Medulla oblongata (tissue), 1 donor: ENCODE measurements around the gene MFNG.

Source experiments
- DNase-seq: peaks from one replicate; pipeline ENCODE4 v3.0.0-alpha.2; 2015; ENCODE audit errors: extremely low spot score

MFNG gene

DNA sequence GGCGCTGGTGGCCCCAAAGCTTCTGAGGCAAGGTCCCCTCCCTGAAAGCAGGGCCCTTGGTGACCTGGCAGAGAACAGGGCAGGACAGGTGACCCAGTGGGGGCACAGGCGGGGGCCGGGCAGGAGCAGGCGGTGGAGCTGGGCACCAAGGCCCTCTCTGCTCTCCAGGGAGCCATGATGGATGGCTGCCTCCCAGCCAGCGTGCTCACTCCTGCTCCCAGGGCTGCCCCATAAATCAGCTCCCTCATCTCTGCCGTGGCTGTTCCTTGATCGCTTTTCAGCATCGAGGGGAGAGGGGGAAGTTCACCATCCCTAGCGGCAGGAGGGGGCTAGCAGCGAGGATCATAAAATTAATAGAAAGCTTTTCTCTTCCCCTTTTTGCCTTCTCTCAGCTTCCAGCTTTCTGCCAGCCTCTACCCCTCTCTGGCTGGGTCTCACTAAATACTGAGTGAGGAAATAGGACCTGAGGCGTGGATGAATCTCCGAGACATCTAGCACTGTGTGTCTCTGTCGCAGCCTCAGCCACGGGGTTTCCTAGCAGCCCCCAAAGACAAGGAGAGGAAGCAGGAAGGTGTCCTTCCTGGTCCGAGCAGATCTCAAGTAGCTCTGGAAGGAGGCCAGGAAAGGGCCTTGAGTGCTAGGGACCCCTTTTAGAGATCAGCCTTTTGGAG, 36.7 kb downstream of the MFNG start:
- no peak for DNase-seq

DNA sequence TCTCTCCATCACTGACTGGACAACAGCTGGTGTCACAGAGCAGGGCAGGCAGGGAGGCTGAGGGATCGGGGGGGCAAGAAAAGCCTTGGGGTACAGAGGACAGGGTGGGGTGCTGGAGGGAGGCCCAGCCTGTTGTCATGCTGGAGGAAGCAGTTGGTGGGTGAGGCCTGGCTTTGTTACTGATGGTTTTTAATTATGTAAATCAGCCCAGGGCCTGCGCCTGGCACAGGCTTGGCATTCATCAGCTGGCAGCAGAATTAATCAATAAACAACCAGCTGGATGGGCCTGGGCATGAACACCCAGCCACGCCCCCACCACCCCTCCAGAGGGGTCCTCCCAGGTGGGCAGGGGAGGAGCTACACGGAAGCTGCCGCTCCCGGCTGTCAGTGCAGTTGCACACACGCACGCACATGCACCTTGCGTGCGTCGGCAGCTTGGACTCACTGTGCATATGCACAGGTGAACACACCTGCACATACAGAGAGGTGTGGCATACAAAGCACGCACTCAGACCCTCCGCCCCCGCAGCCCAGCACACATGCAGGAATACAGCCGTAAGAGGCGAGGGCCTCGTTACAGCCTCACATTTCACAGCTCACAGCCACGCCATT, 37.6 kb downstream of the MFNG start:
- peak; percentile 4 for DNase-seq

DNA sequence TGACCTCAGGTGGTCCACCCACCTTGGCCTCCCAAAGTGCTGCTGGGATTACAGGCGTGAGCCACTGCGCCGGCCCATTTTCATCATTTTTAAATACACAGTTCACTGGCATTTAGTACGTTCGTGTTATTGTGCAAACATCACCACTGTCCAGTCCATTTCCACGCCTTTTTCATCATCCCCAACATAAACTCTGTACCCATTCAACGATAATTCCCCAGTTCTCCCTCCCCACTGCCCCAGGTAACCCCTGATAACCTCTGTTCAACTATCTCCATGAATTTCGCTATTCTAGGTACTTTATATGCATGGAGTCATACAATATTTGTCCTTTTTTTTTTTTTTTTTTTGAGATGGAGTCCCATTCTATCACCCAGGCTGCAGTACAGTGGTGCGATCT, 40.7 kb downstream of the MFNG start:
- no peak for DNase-seq

DNA sequence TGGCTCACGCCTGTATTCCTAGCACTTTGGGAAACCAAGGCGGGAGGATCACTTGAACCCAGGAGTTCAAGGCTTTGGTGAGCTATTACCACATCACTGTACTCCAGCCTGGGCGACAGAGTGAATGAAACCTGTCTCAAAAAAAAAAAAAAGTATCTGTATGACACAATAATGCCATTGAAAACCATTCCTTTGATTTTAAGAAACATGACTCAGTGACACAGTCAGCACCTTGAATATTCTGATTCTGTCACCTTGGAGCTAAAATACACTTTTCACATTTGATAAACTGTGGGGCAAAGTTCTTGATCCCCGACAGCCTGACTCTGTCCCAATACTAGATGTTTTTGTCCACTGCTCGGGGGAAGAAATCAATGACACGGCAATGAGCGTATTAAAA, 42.2 kb downstream of the MFNG start:
- DNase-seq: no peak

DNA sequence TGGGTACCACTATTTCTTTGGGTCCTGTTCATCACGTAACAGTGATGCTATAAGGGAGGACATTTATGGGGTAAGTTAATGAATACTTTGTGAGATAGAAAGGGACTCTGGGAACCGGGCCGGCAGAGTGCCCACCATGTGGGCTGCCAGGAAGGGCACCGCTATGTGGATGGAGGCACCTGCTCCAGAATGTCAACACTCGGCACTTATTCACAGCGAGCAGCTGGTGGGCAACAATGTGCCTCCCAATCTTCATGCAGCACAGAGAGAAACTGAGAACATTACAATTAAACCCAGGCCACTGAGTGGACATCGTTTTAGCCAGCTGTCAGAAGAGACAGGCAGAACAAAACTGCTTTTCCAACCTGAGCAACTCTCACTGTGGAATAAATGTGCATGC, 43.1 kb downstream of the MFNG start:
- DNase-seq: no peak

DNA sequence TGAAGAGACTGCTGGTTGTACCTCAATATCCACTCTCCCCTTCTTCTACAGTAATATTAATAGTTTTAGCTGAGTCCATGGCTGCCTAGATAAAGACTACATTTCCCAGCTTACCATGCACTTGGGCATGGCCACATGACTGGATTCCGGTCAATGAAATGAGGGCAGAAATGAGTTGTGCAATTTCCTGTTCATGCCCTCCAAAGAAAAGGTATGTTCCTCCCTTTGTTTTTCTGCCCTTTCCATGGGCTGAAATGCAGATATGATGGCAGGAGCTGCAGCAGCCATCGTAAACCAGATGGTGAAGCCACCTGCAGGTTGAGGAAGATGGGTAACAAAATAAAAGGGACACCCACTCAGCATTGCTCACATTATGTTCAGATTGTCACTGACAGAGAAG, 43.6 kb downstream of the MFNG start:
- no peak for DNase-seq

DNA sequence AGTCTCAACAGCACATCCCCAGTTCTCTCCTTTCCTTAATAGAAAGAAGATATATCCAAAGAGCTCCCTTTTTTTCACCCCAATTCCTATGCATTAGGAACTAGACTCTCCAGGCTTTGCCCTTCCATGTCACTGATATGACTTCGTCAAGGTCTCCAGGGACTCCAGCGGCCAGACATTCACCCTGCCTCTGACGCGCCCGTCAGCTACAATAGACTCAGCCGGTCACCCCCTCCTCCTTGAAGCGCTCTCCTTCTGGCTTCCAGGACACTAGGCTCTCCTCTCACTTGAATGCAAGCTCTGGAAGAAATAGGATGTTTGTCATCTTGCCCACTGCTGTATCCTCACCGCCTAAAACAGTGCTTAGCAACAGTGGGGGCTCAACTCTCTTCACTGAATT, 44.0 kb downstream of the MFNG start:
- no peak for DNase-seq

DNA sequence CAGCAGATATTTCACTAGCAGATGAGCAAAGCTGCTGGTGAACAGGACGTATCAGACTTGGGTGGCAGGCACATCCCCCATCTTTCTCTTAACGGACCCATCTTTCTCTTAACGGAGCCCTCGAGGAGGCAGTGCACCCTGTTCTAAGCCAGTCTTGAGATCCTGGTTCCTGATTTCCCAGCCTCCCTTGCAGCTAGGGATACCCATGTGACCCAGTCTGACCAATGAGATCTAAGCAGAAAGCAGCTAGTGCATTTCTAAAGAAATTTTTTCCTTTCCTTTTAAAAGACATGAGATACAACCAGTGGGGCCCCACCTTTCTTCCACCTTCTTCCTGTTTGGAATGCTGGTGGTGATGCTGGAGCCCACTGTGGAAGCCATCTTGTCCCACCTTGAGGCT, 45.3 kb downstream of the MFNG start:
- no peak for DNase-seq

DNA sequence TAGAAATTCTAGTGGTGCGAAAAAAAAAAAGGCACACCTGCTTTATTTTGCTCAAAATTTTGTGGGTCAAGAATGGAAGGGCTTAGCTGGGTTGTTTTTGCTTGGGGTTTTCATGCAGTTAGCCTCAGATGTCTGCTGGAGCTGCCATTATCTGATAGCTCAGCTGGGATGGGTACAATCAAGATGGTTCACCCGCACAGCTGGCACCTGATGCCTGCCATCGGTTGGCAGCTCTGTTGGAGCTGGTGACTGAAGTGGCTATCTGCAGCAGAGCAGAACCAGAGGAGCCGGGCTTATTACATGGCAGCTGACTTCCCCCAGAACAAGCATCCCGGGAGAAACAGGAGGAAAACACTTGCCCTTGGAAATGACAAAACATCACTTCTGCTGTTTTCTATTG, 46.8 kb downstream of the MFNG start:
- DNase-seq: no peak

DNA sequence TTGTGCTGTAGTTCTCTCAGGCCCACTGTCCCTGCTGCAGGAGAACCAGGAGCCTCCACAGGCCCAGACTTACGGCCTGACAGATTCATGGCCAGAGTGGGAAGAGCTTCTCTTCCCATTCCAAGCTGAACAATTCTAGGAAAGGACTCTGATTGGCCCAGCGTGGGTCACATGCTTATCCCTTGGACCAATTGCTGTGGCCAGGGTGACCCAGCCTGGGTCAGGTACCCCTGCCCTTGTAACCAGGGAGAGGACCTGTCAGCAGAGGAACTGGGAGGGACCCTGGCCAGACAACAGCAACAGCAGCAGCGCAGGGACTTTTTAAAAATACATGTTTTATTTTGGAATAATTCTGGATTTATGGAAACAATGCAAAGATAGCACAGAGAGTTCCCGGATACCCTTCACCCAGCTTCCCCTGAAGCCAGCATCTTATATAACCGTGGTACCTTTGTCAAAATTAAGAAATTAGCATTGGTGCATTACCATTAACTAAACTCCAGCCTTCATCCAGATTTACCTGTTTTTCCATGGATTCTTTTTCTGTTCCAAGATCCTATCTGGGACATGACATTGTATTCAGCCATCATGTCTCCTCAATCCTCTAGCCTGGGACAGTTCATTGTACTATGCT, 50.1 kb downstream of the MFNG start:
- no peak for DNase-seq

DNA sequence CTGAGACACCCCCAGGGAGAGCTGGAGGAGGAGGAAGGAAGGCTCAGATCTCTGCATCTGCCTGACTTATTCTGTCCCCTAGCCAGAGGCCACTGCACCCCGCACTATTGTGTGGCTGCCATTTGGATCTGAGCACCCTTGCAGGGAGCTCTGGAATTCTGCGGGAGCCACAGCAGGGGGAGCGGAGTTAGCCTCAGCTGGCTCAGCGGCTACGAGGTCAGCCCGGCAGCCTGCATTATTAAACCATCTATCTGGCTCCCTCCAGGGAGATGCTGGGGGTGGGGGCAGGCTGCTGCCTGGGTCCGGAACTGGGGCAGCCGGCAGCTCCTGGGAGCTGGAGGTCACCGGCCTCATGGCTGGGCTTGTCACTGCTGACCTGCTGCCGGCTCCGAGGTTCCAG, 52.4 kb downstream of the MFNG start:
- DNase-seq: no peak

DNA sequence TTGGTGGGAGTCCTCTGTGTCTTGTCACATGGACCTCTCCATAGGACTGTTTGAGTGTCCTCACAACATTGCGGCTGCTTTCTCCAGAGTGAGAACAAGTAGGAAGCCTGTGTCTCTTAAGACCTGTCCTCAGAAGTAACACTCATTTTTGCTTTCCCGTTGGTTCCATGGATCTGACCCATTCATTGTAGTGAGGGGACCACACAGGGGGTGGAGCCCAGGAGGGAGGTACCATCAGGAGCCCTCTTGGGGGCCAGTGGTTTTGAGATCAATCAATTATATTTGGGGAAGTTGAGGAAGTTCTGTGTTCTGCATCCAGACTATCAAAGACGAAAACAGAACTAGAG, 53.5 kb downstream of the MFNG start:
- no peak for DNase-seq

DNA sequence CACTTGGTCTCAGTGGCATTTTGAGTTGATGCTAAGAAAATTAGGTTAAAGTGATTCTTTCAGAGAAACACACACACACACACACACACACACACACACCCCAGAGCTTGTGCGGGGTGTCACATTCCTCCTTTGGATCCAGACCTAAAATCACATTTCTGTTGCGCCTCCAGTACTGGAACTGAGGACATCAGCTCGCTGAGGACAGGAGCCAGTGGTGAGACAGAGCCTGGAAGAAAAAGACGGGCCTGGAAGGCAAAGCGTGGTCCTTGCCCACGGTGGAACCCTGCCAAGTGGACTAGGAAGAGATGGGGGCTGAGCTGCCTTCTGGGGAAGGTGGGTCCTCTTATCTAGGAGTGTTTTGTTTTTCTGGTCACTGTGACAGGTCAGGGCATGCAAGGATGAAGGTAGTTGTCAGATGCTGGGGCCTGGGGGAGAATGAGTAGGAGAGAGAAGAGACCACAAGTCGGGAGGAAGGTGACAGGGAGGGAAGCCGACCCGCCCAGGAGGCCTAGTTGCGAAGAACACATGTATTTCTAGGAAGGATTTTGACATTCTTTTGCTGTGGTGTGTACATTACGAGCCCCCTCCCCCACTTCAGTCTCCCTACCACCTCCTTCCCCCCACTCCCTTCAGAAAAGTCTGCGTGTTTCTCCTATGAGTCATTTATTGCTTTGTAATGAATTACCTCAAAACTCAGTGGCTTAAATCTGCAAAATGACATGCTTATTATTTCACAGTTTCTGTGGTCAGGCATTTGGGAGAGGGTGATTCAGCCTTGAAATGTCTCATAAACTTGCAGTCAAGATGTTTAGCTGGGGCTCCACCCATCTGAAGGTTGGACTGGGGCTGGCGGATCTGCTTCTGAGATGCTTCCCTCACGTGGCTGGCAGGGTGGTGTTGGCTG, 54.1 kb downstream of the MFNG start:
- DNase-seq: no peak

DNA sequence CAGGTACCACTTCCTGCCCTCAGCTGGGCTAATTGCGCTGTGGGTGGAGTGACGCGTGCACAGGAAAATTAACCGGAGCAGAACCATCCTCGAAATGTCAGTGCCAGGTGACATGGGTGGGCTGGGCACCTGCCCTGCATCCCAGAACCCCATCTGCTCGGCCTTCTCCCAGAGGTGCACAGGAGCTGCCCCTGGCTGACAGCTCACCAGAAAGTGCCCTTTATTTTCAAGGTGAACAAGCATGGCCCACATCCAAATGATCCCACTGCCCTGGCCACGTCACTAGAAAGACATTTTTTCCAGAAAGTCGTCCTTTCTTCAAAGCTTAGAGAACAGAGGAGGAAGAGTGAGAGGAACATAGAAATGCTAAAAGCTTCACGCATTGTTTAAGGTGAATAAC, 54.8 kb downstream of the MFNG start:
- no peak for DNase-seq

DNA sequence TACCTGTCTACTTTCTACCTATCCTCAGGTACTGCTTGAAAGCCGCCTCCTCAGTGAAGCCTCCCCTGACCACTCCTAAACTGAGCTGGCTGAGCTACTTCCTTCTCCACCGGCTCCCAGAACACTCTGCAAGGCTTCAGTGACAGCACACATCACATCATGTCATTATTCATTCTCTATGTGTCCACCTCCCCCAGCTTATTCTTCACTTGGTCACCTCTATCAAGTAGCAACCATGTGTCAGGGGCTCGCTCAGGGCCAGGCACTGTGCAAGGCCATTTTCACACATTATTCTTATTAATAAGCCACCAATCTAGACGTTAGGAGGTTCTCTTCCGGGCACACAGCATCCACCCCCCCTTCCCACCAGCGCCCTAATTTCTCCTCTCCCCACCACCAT, 55.2 kb downstream of the MFNG start:
- DNase-seq: no peak

DNA sequence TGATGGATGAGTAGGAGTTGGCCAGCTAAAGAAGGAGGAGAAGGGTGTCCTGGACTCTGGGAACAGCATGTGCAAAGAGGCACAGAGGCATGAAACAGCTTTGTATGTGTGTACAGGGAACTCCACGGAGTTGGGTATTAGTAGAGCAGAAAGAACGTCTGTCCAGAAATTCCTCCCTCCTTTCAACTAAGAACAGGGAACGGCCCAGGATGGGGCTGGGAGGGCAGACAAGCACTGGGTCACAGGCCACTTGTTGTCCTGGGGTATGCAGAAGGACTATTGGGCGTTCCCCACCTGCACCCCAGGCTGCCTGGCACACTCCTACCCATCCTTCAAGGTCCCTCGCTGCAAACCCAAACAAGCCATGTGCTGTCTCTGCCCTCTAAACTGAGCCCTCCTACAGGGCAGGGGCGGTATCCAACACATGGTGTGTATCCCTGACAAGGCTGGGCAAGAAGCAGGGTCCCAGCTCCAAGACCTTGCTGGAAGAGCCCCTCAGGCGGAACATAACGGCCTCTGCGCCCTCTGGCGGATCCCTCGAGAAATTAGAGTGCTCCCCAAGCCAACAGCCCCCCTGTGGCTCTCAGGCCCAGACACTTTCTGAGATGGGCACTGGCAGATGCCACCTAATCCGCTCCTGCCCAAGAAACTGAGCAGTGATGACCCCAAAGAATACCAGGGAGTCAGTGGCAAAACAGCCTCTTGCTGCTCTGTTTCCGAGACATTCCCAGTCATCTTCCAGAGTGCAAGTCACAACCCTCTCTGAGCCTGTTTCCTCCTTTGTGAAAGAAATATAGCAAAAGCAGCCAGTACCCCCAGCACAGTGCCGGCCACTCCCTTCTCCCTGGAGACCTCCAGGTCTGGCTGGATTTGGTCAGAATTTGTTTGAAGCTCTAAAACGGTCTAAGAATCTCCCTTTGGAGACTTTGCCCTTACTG, 57.3 kb downstream of the MFNG start:
- DNase-seq: peak; percentile 13

DNA sequence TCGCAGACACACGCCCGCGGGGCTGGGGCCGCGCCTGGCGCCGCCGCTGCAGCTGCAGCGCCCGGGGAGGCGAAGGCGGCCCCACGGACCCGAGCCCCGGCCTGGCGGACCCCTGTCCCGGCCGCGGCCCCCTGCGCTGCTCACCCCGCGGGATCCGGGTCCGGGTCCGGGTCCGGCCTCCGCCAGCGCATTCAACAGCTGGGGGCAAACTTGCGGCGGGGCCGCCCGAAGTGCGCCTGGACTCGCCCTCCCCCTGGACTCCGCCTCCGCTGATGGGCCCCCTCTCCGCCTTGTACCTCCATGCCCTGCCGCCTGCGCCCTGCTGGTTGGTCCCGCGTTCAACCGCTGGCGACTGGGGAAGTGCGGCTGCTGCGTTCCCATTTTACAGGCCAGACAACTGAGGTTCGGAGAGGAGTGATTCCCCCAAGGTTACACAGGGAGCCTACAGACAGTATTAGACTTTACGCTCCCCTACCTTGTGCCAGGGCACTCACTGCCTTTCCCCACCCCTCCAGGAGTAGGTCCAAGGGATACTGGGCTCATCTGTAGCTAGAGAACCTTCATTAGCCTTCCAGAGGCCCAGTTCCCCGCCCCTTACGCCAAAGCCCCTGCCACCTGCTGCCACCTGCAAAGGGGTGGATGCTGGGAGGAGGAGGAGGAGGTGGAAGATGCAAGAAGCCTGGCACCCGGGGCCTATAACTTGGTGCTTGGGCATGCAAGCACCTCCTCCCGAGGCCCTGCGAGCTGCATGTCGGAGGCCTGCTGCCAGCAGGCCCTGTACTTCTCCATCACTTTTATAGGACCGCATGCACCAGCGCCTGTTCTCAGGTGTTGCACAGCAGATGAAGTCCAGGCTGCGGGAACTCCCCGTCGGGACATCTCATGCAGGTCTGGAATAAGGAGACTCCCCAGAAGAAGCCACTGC, 58.2 kb downstream of the MFNG start:
- no peak for DNase-seq

DNA sequence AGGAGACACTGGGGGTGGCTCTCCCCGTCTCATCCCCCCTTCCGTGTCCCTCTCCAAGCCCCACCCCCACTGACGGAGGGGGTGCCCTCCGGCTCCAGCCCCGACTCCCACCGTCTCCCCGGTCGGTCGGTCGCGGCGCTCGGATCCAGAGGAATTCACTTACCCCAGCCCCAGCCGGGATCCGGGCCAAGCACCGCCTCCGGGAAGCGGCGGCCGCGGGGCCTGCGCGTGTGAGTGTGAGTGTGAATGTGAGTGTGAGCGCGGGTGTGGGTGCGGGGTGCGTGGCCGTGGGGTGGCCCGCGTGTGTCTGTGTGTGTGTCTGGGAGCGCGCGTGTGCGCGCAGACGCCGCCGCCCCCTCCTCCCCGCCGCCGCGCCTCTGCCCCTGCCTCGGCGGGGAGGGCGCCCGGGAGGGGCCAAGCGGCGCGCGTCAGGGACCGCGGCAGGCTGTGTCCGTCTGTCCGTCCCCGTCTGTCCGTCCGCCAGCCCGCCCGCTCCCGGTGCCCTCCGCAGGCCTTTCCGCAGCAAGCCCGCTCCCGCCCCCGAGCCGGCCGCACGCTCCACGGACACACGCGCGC, 59.0 kb downstream of the MFNG start, which contains the start of gene ELFN2:
ELFN2 (minus strand) TSS at position 345 of the 576 bp plus-strand sequence. CDS start 51,945 bp downstream, outside the sequence.
- DNase-seq: no peak

DNA sequence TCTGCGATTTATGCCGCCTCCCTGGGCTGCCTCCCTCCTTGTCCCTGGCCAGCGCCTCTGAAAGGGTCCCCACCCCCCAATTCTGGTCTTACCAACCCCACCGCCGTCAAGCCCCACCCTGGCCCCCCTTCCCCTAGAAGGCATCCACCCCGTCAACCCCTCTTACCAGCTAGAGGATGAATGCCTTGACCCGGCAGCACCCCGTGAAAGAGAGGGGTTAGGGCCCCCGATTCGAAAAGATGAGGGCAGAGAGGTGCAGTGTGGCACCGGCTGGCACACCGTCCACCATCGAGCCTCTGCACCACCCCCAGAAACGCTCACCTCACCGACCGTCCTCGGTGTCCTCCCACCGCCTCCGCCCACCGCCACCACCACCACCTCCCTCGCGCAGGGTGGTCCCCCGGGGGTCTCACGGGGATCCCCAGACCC, 59.5 kb downstream of the MFNG start:
- no peak for DNase-seq
